ENCODE measurements around the gene SLC6A16. TPM values are rescaled to one million over a fixed set of nuclear protein-coding genes. Genes with fewer than 3 reads are reported as not detected.
"Not testable (repeated sequence)": the region's sequence is repeated elsewhere in the genome, so short reads cannot be mapped to it uniquely, and the experiment has no call there.

The SLC6A16 gene
- polyA plus RNA-seq, 12 donors = 0.72 to 2.1 (median 1.7) TPM; not detected in 2

GRCh38 chr19:49347191-49347590, 22.2 kb upstream of the SLC6A16 start:
- no peak for DNase-seq

- no peak for DNase-seq
Measured at GRCh38 chr19:49344505-49345423, 19.8 kb upstream of the SLC6A16 start.

- no peak for DNase-seq
Measured at GRCh38 chr19:49343123-49343522, 18.1 kb upstream of the SLC6A16 start.

GRCh38 chr19:49342291-49342721, 17.3 kb upstream of the SLC6A16 start:
- no peak for DNase-seq

GRCh38 chr19:49340865-49341718, 16.1 kb upstream of the SLC6A16 start:
- no peak for DNase-seq

- DNase-seq = no peak
Measured at GRCh38 chr19:49340069-49340864, 15.3 kb upstream of the SLC6A16 start.

- peak; percentile 88 for DNase-seq
Measured at GRCh38 chr19:49339301-49340068, 14.5 kb upstream of the SLC6A16 start.

- DNase-seq = no peak
Measured at GRCh38 chr19:49338691-49339300, 13.8 kb upstream of the SLC6A16 start.

GRCh38 chr19:49338023-49338677, 13.2 kb upstream of the SLC6A16 start:
- DNase-seq = no peak

- no peak for DNase-seq
Measured at GRCh38 chr19:49337267-49338022, 12.5 kb upstream of the SLC6A16 start.

- DNase-seq = no peak
Measured at GRCh38 chr19:49336482-49337266, 11.7 kb upstream of the SLC6A16 start.

GRCh38 chr19:49335784-49336481, 10.9 kb upstream of the SLC6A16 start:
- DNase-seq = no peak

- no peak for DNase-seq
Measured at GRCh38 chr19:49335071-49335783, 10.2 kb upstream of the SLC6A16 start, which contains the start of gene CD37. Gene CD37 (plus strand): TSS chr19:49335406. CDS start chr19:49335541, 135 bp downstream.

GRCh38 chr19:49333811-49334288, 8.9 kb upstream of the SLC6A16 start:
- no peak for DNase-seq

- no peak for DNase-seq
Measured at GRCh38 chr19:49333418-49333805, 8.4 kb upstream of the SLC6A16 start.

- DNase-seq = not testable (repeated sequence)
Measured at GRCh38 chr19:49332691-49333417, 7.9 kb upstream of the SLC6A16 start.
